HepG2 (cell line): Measurements from ENCODE around the gene SLC2A4. TPM values are rescaled to one million over a fixed set of nuclear protein-coding genes. Genes with fewer than 3 reads are reported as not detected.

Experiments used
- CBFB ChIP-seq: sonication (generic); formaldehyde crosslinking; IDR thresholded peaks from 2 replicates; pipeline ENCODE4 v1.4.0; 2020; ENCODE audit warnings: missing genetic modification reagents
- CHD4 ChIP-seq: fragments of 200-600 bp; sonication (generic); IDR thresholded peaks from 2 replicates; pipeline ENCODE4 v1.7.0; 2017; ENCODE audit warnings: mild to moderate bottlenecking, low read length, borderline replicate concordance
- E2F5 ChIP-seq: sonication (generic); formaldehyde crosslinking; conservative IDR thresholded peaks from 2 replicates; pipeline ENCODE4 v1.4.0; 2020; ENCODE audit warnings: missing genetic modification reagents
- GATAD2A ChIP-seq: IDR thresholded peaks from 2 replicates; pipeline ENCODE4 v1.6.1; 2016
- HDAC1 ChIP-seq: sonication (generic); formaldehyde crosslinking; IDR thresholded peaks from 2 replicates; pipeline ENCODE4 v1.5.1; 2020; ENCODE audit warnings: mild to moderate bottlenecking, missing genetic modification reagents
- IKZF4 ChIP-seq: sonication (generic); formaldehyde crosslinking; IDR thresholded peaks from 2 replicates; pipeline ENCODE4 v1.5.1; 2020; ENCODE audit warnings: borderline replicate concordance, mild to moderate bottlenecking, low read depth, missing genetic modification reagents; ENCODE audit errors: not compliant biosample characterization
- KDM3A ChIP-seq: IDR thresholded peaks from 2 replicates; pipeline ENCODE4 v1.6.1; 2018; ENCODE audit warnings: low read depth, missing compliant biosample characterization
- MTF2 ChIP-seq: sonication (generic); formaldehyde crosslinking; IDR thresholded peaks from 2 replicates; pipeline ENCODE4 v1.5.0; 2020; ENCODE audit warnings: missing genetic modification reagents, borderline replicate concordance
- NFATC3 ChIP-seq: sonication (generic); formaldehyde crosslinking; IDR thresholded peaks from 2 replicates; pipeline ENCODE4 v1.5.1; 2020; ENCODE audit warnings: mild to moderate bottlenecking, missing genetic modification reagents
- NFE2 ChIP-seq: sonication (generic); formaldehyde crosslinking; IDR thresholded peaks from 2 replicates; pipeline ENCODE4 v1.4.0; 2020; ENCODE audit warnings: missing genetic modification reagents
- POLR2G ChIP-seq: fragments of 200-400 bp; formaldehyde crosslinking; IDR thresholded peaks from 2 replicates; pipeline ENCODE4 v1.6.1; 2018; ENCODE audit warnings: mild to moderate bottlenecking, low read depth, low read length, moderate library complexity
- RARA ChIP-seq: IDR thresholded peaks from 2 replicates; pipeline ENCODE4 v1.6.1; 2016; ENCODE audit warnings: missing genetic modification reagents, missing compliant biosample characterization
- SUZ12 ChIP-seq: fragments of 150-350 bp; IDR thresholded peaks from 2 replicates; pipeline ENCODE4 v1.6.1; 2014; ENCODE audit warnings: low read depth, low read length
- TIGD3 ChIP-seq: sonication (generic); formaldehyde crosslinking; IDR thresholded peaks from 2 replicates; pipeline ENCODE4 v1.5.1; 2020; ENCODE audit warnings: mild to moderate bottlenecking, missing genetic modification reagents, borderline replicate concordance
- U2AF1 ChIP-seq: fragments of 200-400 bp; formaldehyde crosslinking; optimal IDR thresholded peaks from 2 replicates; pipeline ENCODE3; 2017; ENCODE audit warnings: mild to moderate bottlenecking, low read depth, low read length
- ZBTB8A ChIP-seq: sonication (generic); formaldehyde crosslinking; IDR thresholded peaks from 2 replicates; pipeline ENCODE4 v1.4.0; 2020; ENCODE audit warnings: mild to moderate bottlenecking, low read depth, missing genetic modification reagents, borderline replicate concordance
- ZFP37 ChIP-seq: sonication (generic); formaldehyde crosslinking; IDR thresholded peaks from 2 replicates; pipeline ENCODE4 v1.4.0; 2020; ENCODE audit warnings: missing genetic modification reagents, borderline replicate concordance
- ZNF337 ChIP-seq: sonication (generic); formaldehyde crosslinking; IDR thresholded peaks from 2 replicates; pipeline ENCODE4 v1.5.1; 2020; ENCODE audit warnings: missing genetic modification reagents, low read depth, mild to moderate bottlenecking, borderline replicate concordance
- ZNF343 ChIP-seq: sonication (generic); formaldehyde crosslinking; IDR thresholded peaks from 2 replicates; pipeline ENCODE4 v1.4.0; 2020; ENCODE audit warnings: mild to moderate bottlenecking, missing genetic modification reagents
- ZNF543 ChIP-seq: sonication (generic); formaldehyde crosslinking; IDR thresholded peaks from 2 replicates; pipeline ENCODE4 v1.4.0; 2020; ENCODE audit warnings: mild to moderate bottlenecking, missing genetic modification reagents
- ZNF567 ChIP-seq: sonication (generic); formaldehyde crosslinking; IDR thresholded peaks from 2 replicates; pipeline ENCODE4 v1.8.1; 2023; ENCODE audit warnings: mild to moderate bottlenecking, missing genetic modification reagents, borderline replicate concordance
- ZNF570 ChIP-seq: sonication (generic); formaldehyde crosslinking; IDR thresholded peaks from 2 replicates; pipeline ENCODE4 v1.4.0; 2020; ENCODE audit warnings: mild to moderate bottlenecking, missing genetic modification reagents, borderline replicate concordance
- ZNF878 ChIP-seq: sonication (generic); formaldehyde crosslinking; IDR thresholded peaks from 2 replicates; pipeline ENCODE4 v1.8.1; 2023; ENCODE audit warnings: mild to moderate bottlenecking, missing genetic modification reagents, moderate library complexity
- polyA plus RNA-seq, 8 experiments: library from polyadenylated mRNA; depleted of rRNA in 3 of 8; stranded (reverse) in 7 of 8; unstranded in 1 of 8; fragments of >200 nt; fragmentation: Illumina TruSeq in 4 of 8; extraction: Trizol in 4 of 8; gene quantifications; 2 replicates each; pipeline versions ENCODE4 v1.2.1 to v1.2.3, GENCODE V29; 2011 to 2016; ENCODE audit warnings: low read depth in 4 of 8, missing spikeins in 1 of 8, mixed read lengths in 1 of 8; ENCODE audit not compliant: insufficient read depth in 1 of 8
- total RNA-seq, 5 experiments: library from RNA; depleted of rRNA; stranded (reverse); fragments of >200 nt; fragmentation: Illumina TruSeq; extraction: Trizol; gene quantifications; 2 replicates each; pipeline ENCODE4 v1.2.3, GENCODE V29; 2016; ENCODE audit warnings: low read depth in 1 of 5
- TF ChIP-seq, protein P1 (sequence below): IDR thresholded peaks from 2 replicates; pipeline ENCODE4 v1.6.1; 2016; ENCODE audit warnings: missing compliant biosample characterization, missing genetic modification reagents, borderline replicate concordance
- TF ChIP-seq, protein P2 (sequence below): sonication (generic); formaldehyde crosslinking; IDR thresholded peaks from 2 replicates; pipeline ENCODE4 v1.4.0; 2020; ENCODE audit warnings: missing genetic modification reagents

The SLC2A4 gene
- total and polyA plus RNA-seq, 2 of the 13 experiments (the other 11 are each of a cell fraction or from before 2014, with no cell fraction given) = 4.9 to 5.8 TPM

- TF ChIP-seq HDAC1 (CRISPR knock-in tag) (peak; percentile 36; the same call in 1 of the 2 replicates), ZNF337 (CRISPR knock-in tag) (0 out of 2 replicates have a peak, but pooled peaks have one; percentile 58), IKZF4 (CRISPR knock-in tag) (no peak), GATAD2A (peak; percentile 46; the same call in 1 of the 2 replicates), CBFB (CRISPR knock-in tag) (no peak; the same call in 1 of the 2 replicates), ZNF343 (CRISPR knock-in tag) (no peak; the same call in 1 of the 2 replicates), CHD4 (no peak), ZNF567 (CRISPR knock-in tag) (no peak), TIGD3 (CRISPR knock-in tag) (no peak), KDM3A (CRISPR knock-in tag) (no peak), POLR2G (peak; percentile 87), ZBTB8A (no peak), ZNF570 (CRISPR knock-in tag) (no peak), ZNF878 (CRISPR knock-in tag) (no peak), ZNF543 (CRISPR knock-in tag) (no peak), E2F5 (CRISPR knock-in tag) (no peak), SUZ12 (no peak), ZFP37 (CRISPR knock-in tag) (no peak), NFATC3 (no peak), RARA (CRISPR knock-in tag) (0 out of 2 replicates have a peak, but pooled peaks have one; percentile 8), MTF2 (no peak), NFE2 (CRISPR knock-in tag) (no peak), U2AF1 (no peak)
- TF ChIP-seq, protein P1, sequence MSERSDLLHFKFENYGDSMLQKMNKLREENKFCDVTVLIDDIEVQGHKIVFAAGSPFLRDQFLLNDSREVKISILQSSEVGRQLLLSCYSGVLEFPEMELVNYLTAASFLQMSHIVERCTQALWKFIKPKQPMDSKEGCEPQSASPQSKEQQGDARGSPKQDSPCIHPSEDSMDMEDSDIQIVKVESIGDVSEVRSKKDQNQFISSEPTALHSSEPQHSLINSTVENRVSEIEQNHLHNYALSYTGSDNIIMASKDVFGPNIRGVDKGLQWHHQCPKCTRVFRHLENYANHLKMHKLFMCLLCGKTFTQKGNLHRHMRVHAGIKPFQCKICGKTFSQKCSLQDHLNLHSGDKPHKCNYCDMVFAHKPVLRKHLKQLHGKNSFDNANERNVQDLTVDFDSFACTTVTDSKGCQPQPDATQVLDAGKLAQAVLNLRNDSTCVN (CRISPR knock-in tag) = no peak
- TF ChIP-seq, protein P2, sequence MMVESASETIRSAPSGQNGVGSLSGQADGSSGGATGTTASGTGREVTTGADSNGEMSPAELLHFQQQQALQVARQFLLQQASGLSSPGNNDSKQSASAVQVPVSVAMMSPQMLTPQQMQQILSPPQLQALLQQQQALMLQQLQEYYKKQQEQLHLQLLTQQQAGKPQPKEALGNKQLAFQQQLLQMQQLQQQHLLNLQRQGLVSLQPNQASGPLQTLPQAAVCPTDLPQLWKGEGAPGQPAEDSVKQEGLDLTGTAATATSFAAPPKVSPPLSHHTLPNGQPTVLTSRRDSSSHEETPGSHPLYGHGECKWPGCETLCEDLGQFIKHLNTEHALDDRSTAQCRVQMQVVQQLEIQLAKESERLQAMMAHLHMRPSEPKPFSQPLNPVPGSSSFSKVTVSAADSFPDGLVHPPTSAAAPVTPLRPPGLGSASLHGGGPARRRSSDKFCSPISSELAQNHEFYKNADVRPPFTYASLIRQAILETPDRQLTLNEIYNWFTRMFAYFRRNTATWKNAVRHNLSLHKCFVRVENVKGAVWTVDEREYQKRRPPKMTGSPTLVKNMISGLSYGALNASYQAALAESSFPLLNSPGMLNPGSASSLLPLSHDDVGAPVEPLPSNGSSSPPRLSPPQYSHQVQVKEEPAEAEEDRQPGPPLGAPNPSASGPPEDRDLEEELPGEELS (CRISPR knock-in tag) = peak; percentile 37
These were observed 25.6 kb downstream of the SLC2A4 start, which contains the start of gene EIF5A (continued) for GRCh38 chr17:7306911-7307685.
